Panc1 (cell line): ENCODE results near the gene RXFP2.

Source experiments
- SIN3A ChIP-seq: IDR thresholded peaks from 2 replicates; pipeline ENCODE4 v1.6.1; 2012; ENCODE audit warnings: low read depth, mild to moderate bottlenecking, low read length, moderate library complexity, borderline replicate concordance; ENCODE audit not compliant: insufficient read depth
- TCF7L2 ChIP-seq: IDR thresholded peaks from 2 replicates; pipeline ENCODE4 v1.6.1; 2011; ENCODE audit warnings: mild to moderate bottlenecking, low read depth, low read length, inconsistent platforms
- TF ChIP-seq, protein P1 (sequence below): fragments of 450-650 bp; IDR thresholded peaks from 2 replicates; pipeline ENCODE4 v1.5.1; 2017; ENCODE audit warnings: mild to moderate bottlenecking
- TF ChIP-seq, protein P2 (sequence below), 2 experiments: IDR thresholded peaks; 2 replicates each; pipeline ENCODE4 v1.6.1; 2011 to 2012; ENCODE audit warnings: low read depth in 2 of 2, control low read depth in 1 of 2, low read length in 1 of 2, mild to moderate bottlenecking in 1 of 2, moderate library complexity in 1 of 2; ENCODE audit not compliant: insufficient read depth in 1 of 2

DNA sequence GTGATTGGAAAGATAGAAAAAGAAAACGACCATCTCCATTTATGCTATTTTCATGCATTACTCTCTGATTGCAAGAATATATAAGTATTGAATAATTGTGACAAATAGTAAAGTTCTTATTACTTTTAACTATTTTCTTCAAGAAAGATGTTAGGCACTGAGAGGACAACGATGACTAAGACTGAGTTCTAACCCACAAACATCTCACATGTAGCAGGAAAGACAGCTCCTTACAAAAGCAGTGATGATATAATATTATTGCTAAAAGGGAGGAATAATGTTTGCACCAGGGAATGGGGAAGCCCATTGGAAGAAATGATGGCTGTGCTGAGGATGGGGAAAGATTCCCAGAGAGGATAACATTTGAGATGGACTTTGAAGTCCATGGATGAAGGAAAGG is 22.6 kb downstream of the RXFP2 start:
- TF ChIP-seq, protein P1, sequence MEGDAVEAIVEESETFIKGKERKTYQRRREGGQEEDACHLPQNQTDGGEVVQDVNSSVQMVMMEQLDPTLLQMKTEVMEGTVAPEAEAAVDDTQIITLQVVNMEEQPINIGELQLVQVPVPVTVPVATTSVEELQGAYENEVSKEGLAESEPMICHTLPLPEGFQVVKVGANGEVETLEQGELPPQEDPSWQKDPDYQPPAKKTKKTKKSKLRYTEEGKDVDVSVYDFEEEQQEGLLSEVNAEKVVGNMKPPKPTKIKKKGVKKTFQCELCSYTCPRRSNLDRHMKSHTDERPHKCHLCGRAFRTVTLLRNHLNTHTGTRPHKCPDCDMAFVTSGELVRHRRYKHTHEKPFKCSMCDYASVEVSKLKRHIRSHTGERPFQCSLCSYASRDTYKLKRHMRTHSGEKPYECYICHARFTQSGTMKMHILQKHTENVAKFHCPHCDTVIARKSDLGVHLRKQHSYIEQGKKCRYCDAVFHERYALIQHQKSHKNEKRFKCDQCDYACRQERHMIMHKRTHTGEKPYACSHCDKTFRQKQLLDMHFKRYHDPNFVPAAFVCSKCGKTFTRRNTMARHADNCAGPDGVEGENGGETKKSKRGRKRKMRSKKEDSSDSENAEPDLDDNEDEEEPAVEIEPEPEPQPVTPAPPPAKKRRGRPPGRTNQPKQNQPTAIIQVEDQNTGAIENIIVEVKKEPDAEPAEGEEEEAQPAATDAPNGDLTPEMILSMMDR = no peak
- TF ChIP-seq TCF7L2 (no peak), SIN3A (no peak)
- TF ChIP-seq, protein P2, sequence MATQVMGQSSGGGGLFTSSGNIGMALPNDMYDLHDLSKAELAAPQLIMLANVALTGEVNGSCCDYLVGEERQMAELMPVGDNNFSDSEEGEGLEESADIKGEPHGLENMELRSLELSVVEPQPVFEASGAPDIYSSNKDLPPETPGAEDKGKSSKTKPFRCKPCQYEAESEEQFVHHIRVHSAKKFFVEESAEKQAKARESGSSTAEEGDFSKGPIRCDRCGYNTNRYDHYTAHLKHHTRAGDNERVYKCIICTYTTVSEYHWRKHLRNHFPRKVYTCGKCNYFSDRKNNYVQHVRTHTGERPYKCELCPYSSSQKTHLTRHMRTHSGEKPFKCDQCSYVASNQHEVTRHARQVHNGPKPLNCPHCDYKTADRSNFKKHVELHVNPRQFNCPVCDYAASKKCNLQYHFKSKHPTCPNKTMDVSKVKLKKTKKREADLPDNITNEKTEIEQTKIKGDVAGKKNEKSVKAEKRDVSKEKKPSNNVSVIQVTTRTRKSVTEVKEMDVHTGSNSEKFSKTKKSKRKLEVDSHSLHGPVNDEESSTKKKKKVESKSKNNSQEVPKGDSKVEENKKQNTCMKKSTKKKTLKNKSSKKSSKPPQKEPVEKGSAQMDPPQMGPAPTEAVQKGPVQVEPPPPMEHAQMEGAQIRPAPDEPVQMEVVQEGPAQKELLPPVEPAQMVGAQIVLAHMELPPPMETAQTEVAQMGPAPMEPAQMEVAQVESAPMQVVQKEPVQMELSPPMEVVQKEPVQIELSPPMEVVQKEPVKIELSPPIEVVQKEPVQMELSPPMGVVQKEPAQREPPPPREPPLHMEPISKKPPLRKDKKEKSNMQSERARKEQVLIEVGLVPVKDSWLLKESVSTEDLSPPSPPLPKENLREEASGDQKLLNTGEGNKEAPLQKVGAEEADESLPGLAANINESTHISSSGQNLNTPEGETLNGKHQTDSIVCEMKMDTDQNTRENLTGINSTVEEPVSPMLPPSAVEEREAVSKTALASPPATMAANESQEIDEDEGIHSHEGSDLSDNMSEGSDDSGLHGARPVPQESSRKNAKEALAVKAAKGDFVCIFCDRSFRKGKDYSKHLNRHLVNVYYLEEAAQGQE (IDR thresholded peaks at IDR 0.05; ENCODE audit: insufficient read depth in 1 of 2, low read depth in 2 of 2, low read length in 1 of 2) = no peak
